Body of pancreas (tissue), 4 donors: Measurements from ENCODE around the gene VAV2. TPM values are rescaled to one million over a fixed set of nuclear protein-coding genes. Genes with fewer than 3 reads are reported as not detected.
A peak's percentile ranks its signal among the peaks of the same experiment; 100 is the strongest.

Experiments used
- ATAC-seq: fragments of 150-250 bp; one replicate; pipeline ENCODE4 v1.9.1; 2016
- DNase-seq, 4 donors: peaks; one replicate each; pipeline ENCODE4 v3.0.0-alpha.2; 2019
- H3K27ac ChIP-seq, 4 donors: fragments of 200-600 bp; sonication (generic); 1 replicate in 3 of 4; 2 replicates in 1 of 4; pipeline versions ENCODE4 v1.5.1 to v1.6.1; 2016 to 2019; ENCODE audit warnings: mild to moderate bottlenecking in 1 of 4, mixed read lengths in 1 of 4, moderate library complexity in 1 of 4
- H3K27me3 ChIP-seq, 2 donors: fragments of 200-600 bp; sonication (generic); one replicate each; pipeline ENCODE4 v1.6.0; 2016; ENCODE audit warnings: mild to moderate bottlenecking in 1 of 2
- H3K36me3 ChIP-seq, 2 donors: fragments of 200-600 bp; sonication (generic); replicated peaks in 1 of 2; 2 replicates each; pipeline ENCODE4 v1.5.1; 2016; ENCODE audit warnings: low read depth in 2 of 2; ENCODE audit not compliant: insufficient read depth in 1 of 2
- H3K4me1 ChIP-seq: fragments of 200-600 bp; sonication (generic); one replicate; pipeline ENCODE4 v1.6.0; 2016
- H3K4me3 ChIP-seq, 2 donors: fragments of 200-600 bp; sonication (generic); 1 replicate in 1 of 2; 2 replicates in 1 of 2; pipeline ENCODE4 v1.5.1; 2016 to 2019
- H3K9me3 ChIP-seq, 3 donors: fragments of 200-600 bp; sonication (generic); 1 replicate in 2 of 3; 2 replicates in 1 of 3; pipeline ENCODE4 v1.5.1; 2016
- CTCF ChIP-seq, 7 experiments: fragments of 450-650 bp in 4 of 7; fragments of 200-600 bp in 3 of 7; sonication (generic) in 3 of 7; IDR thresholded peaks; one replicate each; pipeline ENCODE4 v1.5.1; 2016 to 2019; ENCODE audit warnings: antibody characterized with exemption in 7 of 7
- POLR2A ChIP-seq, 3 donors: fragments of 450-650 bp; IDR thresholded peaks; one replicate each; pipeline ENCODE4 v1.6.1; 2016; ENCODE audit warnings: antibody characterized with exemption in 3 of 3, mild to moderate bottlenecking in 2 of 3
- WGBS, 2 donors: methylation state at CpG; one replicate each; pipeline ENCODE4 v1.1.5; 2017; 5-methylcytosine and 5-hydroxymethylcytosine counted together
- intact Hi-C: fragments of 100-400 bp; cut with DNase I; formaldehyde crosslinking; loops from one replicate; pipeline ENCODE4 v1.15.1; 2023
- total RNA-seq, 2 donors: library from RNA; depleted of rRNA; stranded (reverse); fragments of >200 nt; gene quantifications; one replicate each; pipeline ENCODE4 v1.1.0, GENCODE V29; 2016

The VAV2 gene
- total RNA-seq, 2 donors from 2014 or later, result 31.6 to 32.3 TPM

DNA sequence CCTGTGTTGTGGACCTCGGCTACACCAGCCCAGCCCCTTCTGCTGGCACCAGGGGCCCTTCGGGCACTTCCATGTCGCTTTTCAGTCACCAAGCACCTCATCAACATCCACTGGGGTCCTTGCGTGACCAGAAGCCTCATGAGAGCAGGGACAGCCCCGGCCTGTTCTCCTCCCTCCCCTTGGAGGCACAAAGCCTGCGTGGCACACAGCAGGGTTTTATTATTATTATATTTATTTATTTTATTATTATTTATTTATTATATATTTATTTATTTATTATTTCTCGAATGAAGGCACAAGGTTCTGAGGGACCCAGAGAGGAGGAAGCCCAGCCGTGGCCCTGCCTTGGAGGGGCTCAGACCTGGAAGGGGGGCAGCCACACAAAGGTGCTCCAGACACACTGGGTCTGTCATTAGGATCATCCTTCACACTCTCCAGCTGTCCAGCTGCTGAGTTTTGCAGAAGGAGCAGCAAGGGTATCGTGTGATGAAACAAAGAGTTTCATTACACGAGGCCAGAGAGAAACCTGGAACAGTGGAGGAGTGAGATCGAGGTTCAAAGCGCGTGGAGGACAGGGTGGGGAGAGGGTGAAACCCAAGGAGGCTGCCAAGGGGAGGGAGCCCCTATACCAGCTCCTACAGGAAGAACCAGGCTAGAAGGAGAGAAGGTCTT lies 5.2 kb downstream of the VAV2 start:
- peaks cover 75% of the 10 kb centered on the region for H3K4me1 ChIP-seq
- intact Hi-C loops, result no loop called here
- no peak overlapping the region for H3K4me3 ChIP-seq
- H3K27me3 ChIP-seq, result no peaks in the 10 kb centered on the region
- ATAC-seq, result no peak
- H3K36me3 ChIP-seq, result no peaks in the 10 kb centered on the region
- no peaks in the 10 kb centered on the region for H3K9me3 ChIP-seq
- no peak for DNase-seq
- WGBS, 2 donors, result 79 to 80% methylated on average over 13 of the region's 13 CpGs
- H3K27ac ChIP-seq, result peak overlapping the region in 2 of 4 donors; percentile 29 to 32
- TF ChIP-seq POLR2A (IDR thresholded peaks at IDR 0.05) (no peak), CTCF (IDR thresholded peaks at IDR 0.05) (no peak)

GRCh38 chr9:133986061-133986460 lies 6.1 kb downstream of the VAV2 start:
- TF ChIP-seq CTCF (IDR thresholded peaks at IDR 0.05) (no peak), POLR2A (IDR thresholded peaks at IDR 0.05) (no peak)
- H3K4me1 ChIP-seq, result peaks cover 81% of the 10 kb centered on the region
- H3K9me3 ChIP-seq, result no peaks in the 10 kb centered on the region
- DNase-seq (no peak), ATAC-seq (no peak)
- H3K27ac ChIP-seq, result no peak overlapping the region
- no peaks in the 10 kb centered on the region for H3K36me3 ChIP-seq
- 57 to 64% methylated on average over 6 of the region's 6 CpGs for WGBS, 2 donors
- no peaks in the 10 kb centered on the region for H3K27me3 ChIP-seq
- intact Hi-C loops, result no loop called here
- H3K4me3 ChIP-seq, result no peak overlapping the region

DNA sequence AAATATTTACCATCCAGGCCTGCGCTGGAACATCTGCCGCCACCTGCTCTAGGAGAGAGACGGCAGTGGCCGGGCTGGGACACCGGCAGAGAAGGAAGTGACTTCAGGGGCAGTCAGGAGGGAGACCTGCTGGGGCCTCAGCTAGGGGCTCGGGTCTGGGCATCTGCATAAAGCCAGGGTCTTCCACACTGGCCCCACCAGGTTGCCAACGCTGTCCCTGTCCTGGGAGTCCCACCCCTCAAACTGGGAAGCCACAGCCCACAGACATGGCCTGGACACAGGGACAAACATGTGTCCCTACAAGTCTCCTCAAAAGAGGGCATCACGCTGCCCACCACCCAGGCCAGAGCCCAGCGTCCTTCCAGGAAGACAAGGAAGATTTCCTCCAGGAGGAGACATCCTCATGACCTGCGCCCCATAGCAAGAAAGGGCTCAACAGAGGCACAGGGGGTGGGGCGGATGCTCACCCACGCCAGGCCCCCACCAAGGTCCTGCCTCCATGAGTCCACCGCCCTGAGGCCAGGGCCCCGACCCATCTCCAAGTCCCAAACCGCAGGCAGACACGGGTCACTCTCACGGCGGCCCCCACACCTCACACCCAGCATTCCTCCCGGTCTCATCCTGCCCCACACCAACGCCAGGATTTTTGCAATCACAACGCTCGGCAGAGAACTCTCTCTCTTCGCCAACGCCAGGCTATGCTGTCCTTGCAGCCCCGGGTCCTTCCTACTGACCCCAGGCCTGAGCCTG lies 9.0 kb downstream of the VAV2 start:
- Histone ChIP-seq H3K27me3 (no peaks in the 10 kb centered on the region), H3K36me3 (no peaks in the 10 kb centered on the region), H3K4me1 (peaks cover 81% of the 10 kb centered on the region), H3K4me3 (no peak overlapping the region), H3K27ac (peak overlapping the region in 2 of 4 donors; percentile 6 to 87), H3K9me3 (no peaks in the 10 kb centered on the region)
- TF ChIP-seq CTCF (IDR thresholded peaks at IDR 0.05), result no peak
- TF ChIP-seq POLR2A (IDR thresholded peaks at IDR 0.05), result no peak
- ATAC-seq (no peak), DNase-seq (peak in 2 of 4 donors; percentile 8 to 9)
- intact Hi-C loops, result no loop called here
- 82 to 86% methylated on average over 18 to 25 of the region's 25 CpGs for WGBS, 2 donors

GRCh38 chr9:133981958-133982681 lies 10.0 kb downstream of the VAV2 start:
- no peak for TF ChIP-seq POLR2A (IDR thresholded peaks at IDR 0.05)
- TF ChIP-seq CTCF (IDR thresholded peaks at IDR 0.05), result no peak
- 71 to 75% methylated on average over 21 to 28 of the region's 28 CpGs for WGBS, 2 donors
- Histone ChIP-seq H3K9me3 (no peaks in the 10 kb centered on the region), H3K27me3 (no peaks in the 10 kb centered on the region), H3K27ac (peak overlapping the region in 3 of 4 donors; percentile 86 to 93 (median 87)), H3K4me3 (no peak overlapping the region), H3K36me3 (no peaks in the 10 kb centered on the region), H3K4me1 (peaks cover 81% of the 10 kb centered on the region)
- ATAC-seq (no peak), DNase-seq (peak in 1 of 4 donors; percentile 10)
- intact Hi-C loops, result no loop called here
